T47D (cell line): ENCODE measurements around the gene RASAL2.
"Not testable (repeated sequence)": the region's sequence is repeated elsewhere in the genome, so short reads cannot be mapped to it uniquely, and the experiment has no call there.

Experiments
- DNase-seq, 2 experiments: peaks; one replicate each; pipeline versions ENCODE4 v3.0.0 to v3.0.0-alpha.2; 2011 to 2012; ENCODE audit warnings: low read depth in 1 of 2, low spot score in 1 of 2
- JUND ChIP-seq: IDR thresholded peaks from 2 replicates; pipeline ENCODE4 v1.6.1; 2012; ENCODE audit warnings: low read depth
- in situ Hi-C: cut with HindIII; loops from 2 replicates; pipeline ENCODE4 v1.10.0; 2016; ENCODE audit warnings: low sequenced_read_pairs, low pct_unique_long_range_greater_than_20kb

Gene RASAL2

DNA sequence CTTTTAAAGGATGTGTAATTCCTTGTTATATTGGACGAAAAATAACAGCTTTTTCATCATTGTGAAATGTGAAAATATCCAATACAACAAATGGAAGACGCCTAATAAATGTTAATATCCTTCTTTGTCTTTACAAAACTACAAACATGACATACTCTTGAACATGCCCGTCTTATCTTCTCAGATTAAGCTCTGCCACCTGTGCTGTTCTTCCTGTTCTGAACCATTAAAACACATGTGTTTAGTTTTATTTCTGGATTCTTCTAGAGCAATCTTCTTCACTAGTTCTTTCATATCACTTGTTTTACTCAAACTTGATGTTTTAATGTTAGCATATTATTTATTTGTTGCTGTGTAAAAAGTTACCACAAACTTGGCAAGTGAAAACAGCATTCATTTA lies 255.9 kb downstream of the RASAL2 start:
- TF ChIP-seq JUND: no peak
- in situ Hi-C loops: no loop called here
- DNase-seq: no peak

DNA sequence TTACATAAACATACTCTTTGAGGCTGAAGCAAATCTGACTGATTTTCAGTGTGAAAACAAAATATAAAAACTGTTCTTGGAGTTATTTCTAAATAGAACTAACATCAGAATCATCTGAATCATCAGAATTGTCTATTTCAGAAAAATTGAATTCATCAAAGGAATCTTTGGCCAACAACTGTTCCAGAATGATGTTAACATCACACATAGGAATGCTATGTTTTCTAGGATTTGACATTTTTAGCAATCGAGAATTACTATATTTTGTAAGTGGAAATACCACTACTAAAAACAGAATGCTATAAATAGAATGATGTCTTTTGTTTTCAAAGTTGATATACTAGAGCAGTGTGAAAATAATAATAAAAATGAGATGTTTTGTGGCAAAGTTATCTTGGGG lies 258.0 kb downstream of the RASAL2 start:
- DNase-seq, in situ Hi-C loops: not testable (repeated sequence)

DNA sequence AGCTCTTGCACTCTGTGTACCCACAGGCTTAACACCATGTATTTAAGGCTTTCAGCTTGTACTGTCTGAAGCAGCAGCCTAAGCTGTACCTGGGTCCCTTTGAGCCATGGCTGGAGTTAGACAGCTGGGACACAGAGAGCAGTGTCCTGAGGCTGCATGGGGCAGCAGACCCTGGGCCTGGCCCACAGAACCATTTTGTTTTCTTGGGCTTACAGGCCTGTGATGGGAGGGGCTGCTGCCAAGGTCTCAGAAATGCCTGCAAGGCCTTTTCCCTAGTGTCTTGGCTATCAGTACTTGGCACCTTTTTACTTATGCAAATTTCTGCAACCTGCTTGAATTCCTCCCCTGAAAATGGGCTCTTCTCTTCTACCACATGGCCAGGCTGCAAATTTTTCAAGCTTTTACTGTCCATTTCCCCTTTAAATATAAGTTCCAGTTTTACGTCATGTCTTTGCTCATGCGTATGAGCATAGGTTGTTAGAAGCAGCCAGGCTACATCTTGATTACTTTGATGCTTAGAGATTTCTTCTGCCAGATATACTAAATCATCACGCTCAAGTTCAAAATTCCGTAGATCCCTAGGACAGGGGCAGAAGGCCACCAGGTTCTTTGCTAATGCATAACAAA lies 259.0 kb downstream of the RASAL2 start:
- TF ChIP-seq JUND: no peak
- in situ Hi-C loops: no loop called here
- DNase-seq: no peak

DNA sequence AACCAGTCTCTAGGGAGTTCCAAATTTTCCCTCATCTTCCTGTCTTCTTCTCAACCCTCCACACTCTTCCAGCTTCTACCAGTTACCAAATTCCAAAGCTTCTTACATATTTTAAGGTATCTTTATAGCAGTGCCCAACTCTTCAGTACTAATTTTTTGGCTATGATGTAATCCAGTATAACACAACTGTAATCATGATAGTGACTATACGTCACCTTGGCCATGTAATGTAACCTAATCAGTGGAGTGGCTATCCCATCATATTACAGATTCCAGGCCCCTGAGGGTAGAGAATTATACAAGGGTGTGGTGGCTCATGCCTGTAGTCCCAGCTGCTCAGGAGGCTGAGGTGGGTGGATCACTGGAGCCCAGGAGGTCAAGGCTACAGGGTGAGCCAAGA lies 259.6 kb downstream of the RASAL2 start:
- no peak for DNase-seq
- in situ Hi-C loops: no loop called here
- no peak for TF ChIP-seq JUND

DNA sequence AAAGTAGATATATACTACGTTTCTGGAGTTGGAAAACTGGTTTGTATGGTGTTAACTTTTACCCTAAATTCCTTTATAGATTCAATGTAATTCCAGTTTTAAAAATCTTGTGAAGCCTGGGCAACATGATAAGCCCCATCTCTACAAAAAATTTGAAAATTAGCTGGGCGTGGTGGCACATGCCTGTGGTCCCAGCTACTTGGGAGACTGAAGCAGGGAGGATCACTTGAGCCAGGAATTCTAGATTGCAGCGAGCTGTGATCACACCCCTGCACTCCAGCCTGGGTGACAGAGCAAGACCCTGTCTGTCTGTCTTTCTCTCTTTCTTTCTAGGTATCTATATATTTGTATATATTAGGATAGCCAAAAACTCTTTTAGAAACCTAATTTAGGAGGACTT lies 260.9 kb downstream of the RASAL2 start:
- in situ Hi-C loops: no loop called here
- TF ChIP-seq JUND: no peak

DNA sequence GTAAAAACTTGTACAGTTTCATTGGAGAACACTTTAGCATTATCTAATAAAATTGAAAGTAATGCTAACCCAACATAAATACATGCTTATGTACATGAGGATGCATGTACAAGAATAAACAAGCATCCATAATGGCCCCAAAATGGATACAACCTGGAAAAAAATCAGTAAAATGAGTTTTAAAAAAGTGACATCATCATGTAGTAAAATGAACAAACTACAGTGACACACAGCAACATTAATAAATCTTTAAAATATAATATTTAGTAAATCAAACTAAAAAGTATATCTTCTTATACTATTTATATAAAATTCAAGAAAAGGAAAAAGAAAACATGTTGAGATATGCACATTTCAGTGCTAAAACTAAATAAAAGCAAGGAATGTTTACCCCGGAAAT lies 262.4 kb downstream of the RASAL2 start:
- TF ChIP-seq JUND: no peak
- no peak for DNase-seq

More for the DNA sequence above, 260.9 kb downstream of the RASAL2 start:
- DNase-seq: no peak

DNA sequence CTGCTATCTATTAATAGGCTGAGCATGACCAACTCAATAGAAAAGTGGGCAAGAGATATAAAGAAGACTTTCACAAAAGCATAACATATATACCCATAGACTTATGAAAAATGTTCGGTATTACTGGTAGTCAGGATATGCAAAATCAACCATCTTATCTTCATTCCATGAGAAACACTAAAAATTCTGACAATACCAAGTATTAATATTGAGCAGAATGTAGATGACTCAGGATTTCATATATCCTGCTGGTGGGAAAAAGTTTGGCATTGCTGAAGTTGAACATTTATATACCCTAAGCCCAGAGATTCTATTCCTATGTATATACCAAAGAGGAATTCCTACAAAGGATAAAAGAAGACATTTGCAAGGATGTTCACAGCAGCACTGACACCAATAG lies 264.6 kb downstream of the RASAL2 start:
- in situ Hi-C loops: no loop called here
- TF ChIP-seq JUND: no peak
- DNase-seq: no peak

More for the DNA sequence above, 262.4 kb downstream of the RASAL2 start:
- in situ Hi-C loops: no loop called here

DNA sequence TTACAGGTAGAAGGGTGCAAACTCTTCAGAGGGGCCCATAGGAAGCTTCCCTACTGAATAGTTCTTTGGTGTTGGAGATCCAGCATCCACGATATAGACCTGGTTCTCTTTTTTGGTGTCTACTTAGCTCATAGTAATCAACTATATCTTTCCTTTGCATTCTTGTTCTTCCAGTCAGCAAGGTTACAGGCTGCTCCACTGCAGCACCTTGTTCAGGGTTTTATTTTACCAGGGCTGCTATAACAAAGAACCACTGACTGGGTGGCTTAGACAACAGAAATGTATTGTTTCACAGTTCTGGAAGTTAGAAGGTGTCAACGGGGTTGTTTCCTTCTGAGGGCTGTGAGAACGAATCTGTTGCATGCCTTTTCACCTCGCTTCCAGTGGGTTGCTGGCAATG lies 266.5 kb downstream of the RASAL2 start:
- TF ChIP-seq JUND: no peak
- no peak for DNase-seq
- in situ Hi-C loops: no loop called here

DNA sequence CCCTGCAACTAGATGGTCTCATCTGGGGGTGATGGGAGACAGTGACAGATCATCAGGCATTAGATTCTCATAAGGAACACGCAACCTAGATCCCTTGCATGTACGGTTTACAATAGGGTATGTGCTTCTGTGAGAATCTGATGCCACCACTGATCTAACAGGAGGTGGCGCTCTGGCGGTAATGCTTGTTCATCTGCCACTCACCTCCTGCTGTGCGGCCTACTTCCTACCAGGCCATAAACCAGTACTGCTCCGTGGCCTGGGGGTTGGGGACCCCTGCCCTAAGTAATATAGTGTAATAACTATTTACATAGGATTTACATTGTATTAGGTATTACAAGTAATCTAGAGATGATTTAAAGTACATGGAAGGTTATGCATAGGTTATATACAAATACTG lies 267.9 kb downstream of the RASAL2 start:
- DNase-seq: peak in 1 of 2 experiments; percentile 39
- no peak for TF ChIP-seq JUND

DNA sequence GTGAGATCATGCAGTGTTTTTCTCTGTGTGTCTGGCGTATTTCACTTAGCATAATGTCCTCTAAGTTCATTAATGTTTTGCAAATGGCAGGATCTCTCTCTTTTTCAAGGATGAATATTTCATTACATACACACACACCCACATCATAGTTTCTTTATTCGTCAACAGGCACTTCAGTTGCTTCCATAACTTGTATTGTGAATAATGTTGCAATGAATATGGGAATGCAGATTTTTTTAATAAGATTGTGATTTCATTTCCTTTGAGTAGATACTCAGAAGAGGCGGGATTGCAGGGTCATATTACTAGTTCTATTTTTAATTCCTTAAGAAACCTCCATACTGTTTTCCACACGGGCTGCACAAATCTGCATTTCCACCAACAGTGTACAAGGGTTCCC lies 268.8 kb downstream of the RASAL2 start:
- no peak for DNase-seq
- TF ChIP-seq JUND: no peak
- in situ Hi-C loops: no loop called here

More for the DNA sequence above, 267.9 kb downstream of the RASAL2 start:
- in situ Hi-C loops: no loop called here

DNA sequence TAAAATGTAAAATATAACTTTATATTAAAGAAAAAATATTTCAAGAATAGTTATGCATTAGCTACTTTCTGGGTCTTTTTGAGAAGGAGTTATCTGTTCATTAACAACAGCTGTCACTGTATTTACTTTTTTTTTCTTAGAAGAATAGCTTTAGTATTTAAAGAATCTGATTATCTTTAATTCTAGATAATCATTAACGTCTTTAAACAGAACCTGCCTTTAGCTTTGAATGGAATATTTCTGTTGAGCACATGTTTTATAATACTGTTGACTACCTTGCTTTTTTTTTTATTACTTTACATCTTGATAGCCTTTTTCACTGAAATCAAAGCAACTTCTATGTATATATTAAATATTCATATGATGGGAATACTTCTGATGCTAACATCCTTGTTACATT lies 270.9 kb downstream of the RASAL2 start:
- DNase-seq: no peak
- in situ Hi-C loops: no loop called here
- TF ChIP-seq JUND: no peak

DNA sequence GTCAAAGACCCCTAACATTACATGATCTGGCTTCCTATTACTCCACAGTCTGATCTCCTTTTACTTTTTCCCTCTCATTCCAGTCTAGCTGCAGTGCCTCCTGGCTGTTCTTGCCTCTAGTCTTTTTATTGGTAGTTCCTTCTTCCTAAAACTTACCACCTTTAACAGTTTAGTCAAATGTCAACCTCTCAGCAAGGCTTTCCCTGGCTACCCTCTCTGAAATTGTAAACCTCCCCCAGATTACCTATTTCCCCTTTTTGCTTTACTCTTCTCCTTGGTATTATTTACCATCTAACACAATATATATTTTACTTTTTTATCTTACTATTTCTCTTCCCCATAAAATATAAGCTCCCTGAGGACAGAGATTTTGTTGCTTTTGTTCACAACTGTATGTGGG lies 273.2 kb downstream of the RASAL2 start:
- no peak for TF ChIP-seq JUND
- DNase-seq: no peak
- in situ Hi-C loops: no loop called here

DNA sequence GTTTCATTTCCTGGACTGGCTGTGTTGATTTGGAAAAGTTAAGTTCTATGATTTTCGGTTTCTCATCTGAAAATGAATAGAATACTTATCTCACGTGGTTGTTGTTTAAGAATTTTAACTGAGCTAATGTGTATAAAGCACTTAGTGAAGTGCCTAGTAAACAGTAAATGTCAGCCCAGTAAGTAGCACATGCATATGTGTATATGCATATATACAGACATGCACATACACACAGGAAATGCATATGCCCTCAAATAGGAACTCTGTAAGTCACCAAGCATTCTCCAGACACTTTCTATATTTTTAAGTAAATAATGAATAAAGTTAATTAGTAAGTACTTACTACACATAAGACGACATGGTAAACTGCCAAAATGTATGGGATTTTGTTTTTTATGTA lies 274.3 kb downstream of the RASAL2 start:
- TF ChIP-seq JUND: no peak
- in situ Hi-C loops: no loop called here
- no peak for DNase-seq

DNA sequence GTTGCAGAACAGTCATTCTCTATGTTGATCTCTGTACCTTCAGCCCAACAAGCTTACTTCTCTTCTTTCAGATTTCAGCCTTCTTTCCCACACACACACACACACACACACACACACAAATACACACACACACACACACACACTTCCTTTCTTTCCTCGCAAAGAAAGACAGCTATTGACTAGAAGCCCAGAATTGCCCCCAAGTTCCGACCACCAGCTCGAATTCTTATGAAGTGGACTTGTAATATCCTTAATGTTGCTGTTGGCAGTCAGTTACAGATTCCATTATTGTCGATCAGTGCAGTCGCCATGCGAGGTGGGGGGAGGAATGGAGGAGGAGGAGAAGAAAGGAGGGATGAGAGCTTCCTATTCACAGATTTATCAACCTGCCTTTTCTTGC lies 277.3 kb downstream of the RASAL2 start:
- DNase-seq: peak in 1 of 2 experiments; percentile 27
- in situ Hi-C loops: no loop called here
- no peak for TF ChIP-seq JUND
